MM.1S (cell line): Measurements from ENCODE around the gene ENDOV.

ENCODE experiments used
- DNase-seq: peaks from one replicate; pipeline ENCODE4 v3.0.0-alpha.2; 2015
- H2AFZ ChIP-seq: fragments of 300-600 bp; sonication (generic); 2 replicates; pipeline ENCODE4 v1.6.0; 2016; ENCODE audit warnings: antibody characterized with exemption, low read length
- H3F3A ChIP-seq: fragments of 300-600 bp; sonication (generic); 2 replicates; pipeline ENCODE4 v1.6.1; 2016; ENCODE audit warnings: mild to moderate bottlenecking, antibody characterized with exemption, low read length, moderate library complexity, mixed read lengths; ENCODE audit not compliant: insufficient read depth
- H3K27ac ChIP-seq: fragments of 300-600 bp; sonication (generic); 2 replicates; pipeline ENCODE4 v1.5.1; 2016; ENCODE audit warnings: mild to moderate bottlenecking, low read length
- H3K27me3 ChIP-seq: fragments of 300-600 bp; sonication (generic); replicated peaks from 2 replicates; pipeline ENCODE4 v1.6.0; 2016; ENCODE audit warnings: low read length; ENCODE audit not compliant: insufficient read depth
- H3K36me3 ChIP-seq: fragments of 300-600 bp; sonication (generic); replicated peaks from 2 replicates; pipeline ENCODE4 v1.6.1; 2016; ENCODE audit warnings: mild to moderate bottlenecking, low read length, mixed read lengths; ENCODE audit not compliant: insufficient read depth
- H3K4me1 ChIP-seq: fragments of 300-600 bp; sonication (generic); 2 replicates; pipeline ENCODE4 v1.6.1; 2016; ENCODE audit warnings: low read length, mixed read lengths
- H3K4me2 ChIP-seq: fragments of 300-600 bp; sonication (generic); 2 replicates; pipeline ENCODE4 v1.6.0; 2016; ENCODE audit warnings: low read depth, low read length
- H3K4me3 ChIP-seq: fragments of 300-600 bp; sonication (generic); 2 replicates; pipeline ENCODE4 v1.5.1; 2016; ENCODE audit warnings: low read length, mixed read lengths
- H3K79me2 ChIP-seq: fragments of 300-600 bp; sonication (generic); 2 replicates; pipeline ENCODE4 v1.6.1; 2016; ENCODE audit warnings: mixed run types, low read length, mixed read lengths
- H3K9ac ChIP-seq: fragments of 300-600 bp; sonication (generic); 2 replicates; pipeline ENCODE4 v1.6.1; 2016; ENCODE audit warnings: low read length, mixed read lengths
- H3K9me2 ChIP-seq: fragments of 300-600 bp; sonication (generic); replicated peaks from 2 replicates; pipeline ENCODE4 v1.6.1; 2016; ENCODE audit warnings: mild to moderate bottlenecking, low read length, mixed read lengths; ENCODE audit not compliant: insufficient read depth
- H3K9me3 ChIP-seq: fragments of 300-600 bp; sonication (generic); replicated peaks from 2 replicates; pipeline ENCODE4 v1.6.1; 2016; ENCODE audit warnings: mild to moderate bottlenecking, low read length, mixed read lengths; ENCODE audit not compliant: insufficient read depth
- H4K20me1 ChIP-seq: fragments of 300-600 bp; sonication (generic); 2 replicates; pipeline ENCODE4 v1.6.1; 2016; ENCODE audit warnings: mild to moderate bottlenecking, low read length, moderate library complexity, mixed read lengths; ENCODE audit not compliant: insufficient read depth
- CTCF ChIP-seq: fragments of 300-600 bp; sonication (generic); IDR thresholded peaks from 2 replicates; pipeline ENCODE4 v1.5.1; 2016; ENCODE audit warnings: antibody characterized with exemption, low read length, mixed read lengths
- EZH2 ChIP-seq: fragments of 300-600 bp; sonication (generic); optimal IDR thresholded peaks from 2 replicates; pipeline ENCODE3; 2017; ENCODE audit warnings: low read depth, mild to moderate bottlenecking, antibody characterized with exemption, low read length, mixed read lengths
- EZH2phosphoT487 ChIP-seq: fragments of 300-600 bp; sonication (generic); IDR thresholded peaks from 2 replicates; pipeline ENCODE4 v1.6.1; 2018; ENCODE audit warnings: antibody characterized with exemption, low read length

The ENDOV gene

DNA sequence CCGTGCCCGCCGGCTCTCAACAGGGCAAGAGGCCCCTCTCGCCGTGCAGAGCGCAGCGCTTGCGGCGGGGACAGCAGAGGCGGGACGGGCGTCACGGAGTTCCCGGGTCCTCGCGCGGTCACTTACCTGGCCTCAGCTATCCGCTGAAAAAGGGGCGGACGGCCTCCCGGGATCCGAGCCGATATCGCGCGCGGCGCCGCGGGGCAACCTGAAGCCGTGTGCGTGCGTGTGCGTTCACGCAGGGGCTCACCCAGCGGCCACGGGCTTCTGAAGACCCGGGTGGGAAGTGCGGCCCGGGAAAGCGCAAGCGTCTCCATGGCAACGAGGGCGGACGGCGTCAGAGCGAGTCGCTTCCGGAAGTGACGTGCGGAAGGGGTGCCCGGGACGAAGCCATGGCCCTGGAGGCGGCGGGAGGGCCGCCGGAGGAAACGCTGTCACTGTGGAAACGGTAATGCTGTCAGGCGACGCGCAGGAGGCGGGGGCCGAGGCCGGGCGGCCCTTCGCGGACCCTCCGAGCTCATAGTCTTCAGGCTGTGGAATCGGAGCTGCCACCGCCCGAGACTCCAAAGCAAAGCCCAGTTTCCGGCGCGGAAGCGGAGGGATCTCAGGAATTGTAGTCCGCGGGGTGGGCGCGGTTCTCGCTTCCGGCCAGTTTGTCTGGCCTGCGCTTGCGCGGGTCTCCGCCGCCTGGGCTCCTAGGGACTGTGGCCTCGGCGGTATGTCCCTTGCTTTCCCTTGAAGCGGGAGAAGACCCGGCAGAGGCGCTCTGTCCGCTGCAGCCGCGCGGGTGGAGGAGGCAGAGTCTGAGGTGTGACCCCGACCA is at the start of gene ENDOV:
Gene ENDOV, plus strand, starts transcription at position 365 of the 823 bp plus-strand sequence. Its CDS starts 28 bp downstream, at position 393.
- peak; percentile 95 for DNase-seq
- peak within 1 kb of the TSS; percentile 80 for H2AFZ ChIP-seq
- H3K36me3 ChIP-seq, result no peaks in the 10 kb centered on the region
- TF ChIP-seq CTCF (no peak), EZH2phosphoT487 (no peak), EZH2 (no peak)
- peak within 1 kb of the TSS; percentile 78 for H3K9ac ChIP-seq
- H3K9me2 ChIP-seq, result no peaks in the 10 kb centered on the region
- peak within 1 kb of the TSS; percentile 99 for H3K4me2 ChIP-seq
- H3K4me3 ChIP-seq, result peak within 1 kb of the TSS; percentile 86
- H3K27ac ChIP-seq, result peak within 1 kb of the TSS; percentile 45; the same call in 1 of the 2 replicates
- H3K9me3 ChIP-seq, result no peaks in the 10 kb centered on the region
- H3K4me1 ChIP-seq, result no peaks in the 10 kb centered on the region
- no peaks in the 10 kb centered on the region for H4K20me1 ChIP-seq
- peaks cover 31% of the 10 kb centered on the region for H3K27me3 ChIP-seq
- 0 out of 2 replicates have a peak, but pooled peaks cover 4% of the 10 kb centered on the region for H3K79me2 ChIP-seq
- H3F3A ChIP-seq, result peaks cover 3% of the 10 kb centered on the region; the same call in 1 of the 2 replicates

GRCh38 chr17:80365983-80366382 is 49.0 kb upstream of the ENDOV start:
- Histone ChIP-seq H3K4me2 (no peak overlapping the region), H3K9me3 (no peaks in the 10 kb centered on the region), H3K9me2 (no peaks in the 10 kb centered on the region), H3K4me1 (no peaks in the 10 kb centered on the region), H3K27me3 (no peaks in the 10 kb centered on the region), H3K79me2 (no peaks in the 10 kb centered on the region), H3K4me3 (no peak overlapping the region), H3F3A (no peaks in the 10 kb centered on the region), H3K36me3 (no peaks in the 10 kb centered on the region; the same call in 1 of the 2 replicates), H2AFZ (no peak overlapping the region), H4K20me1 (no peaks in the 10 kb centered on the region), H3K27ac (no peak overlapping the region), H3K9ac (no peak overlapping the region)
- no peak for TF ChIP-seq EZH2
- no peak for TF ChIP-seq EZH2phosphoT487
- TF ChIP-seq CTCF, result no peak
- DNase-seq, result no peak

DNA sequence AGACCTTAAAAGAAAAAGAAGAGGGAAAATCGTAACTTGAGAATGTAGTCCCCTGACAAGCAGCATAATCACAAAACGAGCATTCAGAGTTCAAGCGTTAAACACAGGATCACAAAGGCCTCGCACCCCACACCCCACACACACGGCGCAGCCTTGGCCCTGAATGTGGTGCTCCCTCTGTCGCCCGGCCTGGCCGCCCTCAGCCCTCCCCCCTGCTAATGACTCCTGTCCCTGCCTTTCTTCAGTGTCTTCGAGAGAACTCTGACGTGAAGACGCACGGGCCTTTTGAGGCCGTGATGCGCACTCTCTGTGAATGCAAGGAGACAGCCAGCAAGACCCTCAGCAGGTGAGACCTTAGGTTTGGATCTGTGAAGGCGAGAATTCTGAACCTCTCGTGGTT is 47.5 kb upstream of the ENDOV start:
- Histone ChIP-seq H3K9me3 (no peaks in the 10 kb centered on the region), H3K9me2 (no peaks in the 10 kb centered on the region), H4K20me1 (no peaks in the 10 kb centered on the region), H3K4me3 (no peak overlapping the region), H3K9ac (no peak overlapping the region), H3F3A (no peaks in the 10 kb centered on the region), H3K36me3 (no peaks in the 10 kb centered on the region; the same call in 1 of the 2 replicates), H3K4me1 (no peaks in the 10 kb centered on the region), H3K4me2 (no peak overlapping the region), H3K27me3 (no peaks in the 10 kb centered on the region), H2AFZ (no peak overlapping the region), H3K79me2 (no peaks in the 10 kb centered on the region), H3K27ac (no peak overlapping the region)
- no peak for TF ChIP-seq EZH2phosphoT487
- TF ChIP-seq EZH2, result no peak
- TF ChIP-seq CTCF, result no peak
- DNase-seq, result no peak
